ENCODE results near the gene IGSF3.

GRCh38 chr1:116572099-116572498, 95.4 kb downstream of the IGSF3 start:
- TF ChIP-seq CTCF (IDR thresholded peaks at IDR 0.05) (no peak), EP300 (IDR thresholded peaks at IDR 0.05) (no peak), POLR2A (IDR thresholded peaks at IDR 0.05) (no peak)
